Stimulated activated memory B cell treated with anti-CD40 and anti-IgM and Interleukin-4, amounts not matched to agents 10 μg/mL and 1 μg/mL and 100 μg/mL, for 72 hours (primary cell): ENCODE data around the gene SERGEF.

Experiments
- ATAC-seq: fragments of 150-1000 bp; cut with Tn5 transposase; 2 replicates; pipeline ENCODE4 v1.10.0; 2021
- H3K27ac Mint-ChIP-seq: one replicate; pipeline ENCODE4 v1.8.0; 2022; ENCODE audit warnings: mild to moderate bottlenecking, mixed read lengths
- H3K27me3 Mint-ChIP-seq: one replicate; pipeline ENCODE4 v1.8.0; 2022; ENCODE audit warnings: mixed read lengths
- H3K36me3 Mint-ChIP-seq: one replicate; pipeline ENCODE4 v1.8.0; 2022; ENCODE audit warnings: mixed read lengths
- H3K4me1 Mint-ChIP-seq: one replicate; pipeline ENCODE4 v1.8.0; 2022; ENCODE audit warnings: mixed read lengths
- H3K4me3 Mint-ChIP-seq: one replicate; pipeline ENCODE4 v1.8.0; 2022; ENCODE audit warnings: mild to moderate bottlenecking, moderate library complexity, mixed read lengths
- H3K9me3 Mint-ChIP-seq: one replicate; pipeline ENCODE4 v1.8.0; 2022; ENCODE audit warnings: mixed read lengths

SERGEF gene

GRCh38 chr11:17939542-17939941, 73.3 kb downstream of the SERGEF start:
- peaks cover 6% of the 10 kb centered on the region for H3K9me3 Mint-ChIP-seq
- no peaks in the 10 kb centered on the region for H3K27me3 Mint-ChIP-seq
- no peak overlapping the region for H3K27ac Mint-ChIP-seq
- no peak overlapping the region for H3K4me3 Mint-ChIP-seq
- no peak for ATAC-seq
- no peaks in the 10 kb centered on the region for H3K4me1 Mint-ChIP-seq
- H3K36me3 Mint-ChIP-seq: peaks cover 53% of the 10 kb centered on the region

GRCh38 chr11:17936790-17937189, 76.1 kb downstream of the SERGEF start:
- Mint-ChIP-seq H3K27ac (no peak overlapping the region), H3K27me3 (no peaks in the 10 kb centered on the region), H3K36me3 (peaks cover 52% of the 10 kb centered on the region), H3K9me3 (peaks cover 2% of the 10 kb centered on the region), H3K4me3 (no peak overlapping the region), H3K4me1 (no peaks in the 10 kb centered on the region)
- no peak for ATAC-seq

GRCh38 chr11:17934194-17934593, 78.7 kb downstream of the SERGEF start:
- H3K4me1 Mint-ChIP-seq: no peaks in the 10 kb centered on the region
- H3K9me3 Mint-ChIP-seq: peaks cover 2% of the 10 kb centered on the region
- ATAC-seq: no peak
- peaks cover 51% of the 10 kb centered on the region for H3K36me3 Mint-ChIP-seq
- no peak overlapping the region for H3K4me3 Mint-ChIP-seq
- H3K27me3 Mint-ChIP-seq: no peaks in the 10 kb centered on the region
- no peak overlapping the region for H3K27ac Mint-ChIP-seq

GRCh38 chr11:17933708-17934107, 79.1 kb downstream of the SERGEF start:
- Mint-ChIP-seq H3K9me3 (peaks cover 2% of the 10 kb centered on the region), H3K4me1 (no peaks in the 10 kb centered on the region), H3K27me3 (no peaks in the 10 kb centered on the region), H3K27ac (no peak overlapping the region), H3K4me3 (no peak overlapping the region), H3K36me3 (peaks cover 47% of the 10 kb centered on the region)
- ATAC-seq: no peak

GRCh38 chr11:17932472-17932871, 80.4 kb downstream of the SERGEF start:
- Mint-ChIP-seq H3K27ac (no peak overlapping the region), H3K36me3 (peaks cover 47% of the 10 kb centered on the region), H3K9me3 (peaks cover 2% of the 10 kb centered on the region), H3K27me3 (no peaks in the 10 kb centered on the region), H3K4me3 (no peak overlapping the region), H3K4me1 (no peaks in the 10 kb centered on the region)
- no peak for ATAC-seq

- no peak for ATAC-seq
- Mint-ChIP-seq H3K9me3 (peaks cover 2% of the 10 kb centered on the region), H3K36me3 (peaks cover 55% of the 10 kb centered on the region), H3K4me1 (no peaks in the 10 kb centered on the region), H3K27ac (no peak overlapping the region), H3K27me3 (no peaks in the 10 kb centered on the region), H3K4me3 (no peak overlapping the region)
These were observed 81.3 kb downstream of the SERGEF start for GRCh38 chr11:17931595-17931994.

- peaks cover 2% of the 10 kb centered on the region for H3K9me3 Mint-ChIP-seq
- no peaks in the 10 kb centered on the region for H3K27me3 Mint-ChIP-seq
- no peaks in the 10 kb centered on the region for H3K4me1 Mint-ChIP-seq
- ATAC-seq: no peak
- H3K27ac Mint-ChIP-seq: no peak overlapping the region
- H3K36me3 Mint-ChIP-seq: peaks cover 61% of the 10 kb centered on the region
- H3K4me3 Mint-ChIP-seq: no peak overlapping the region
These were observed 82.2 kb downstream of the SERGEF start for GRCh38 chr11:17930544-17931125.

- H3K27me3 Mint-ChIP-seq: no peaks in the 10 kb centered on the region
- no peaks in the 10 kb centered on the region for H3K4me1 Mint-ChIP-seq
- H3K36me3 Mint-ChIP-seq: peaks cover 56% of the 10 kb centered on the region
- ATAC-seq: no peak
- no peak overlapping the region for H3K4me3 Mint-ChIP-seq
- no peak overlapping the region for H3K27ac Mint-ChIP-seq
- H3K9me3 Mint-ChIP-seq: peaks cover 2% of the 10 kb centered on the region
These were observed 83.7 kb downstream of the SERGEF start for GRCh38 chr11:17929171-17929570.

GRCh38 chr11:17927681-17928343, 85.0 kb downstream of the SERGEF start:
- peaks cover 6% of the 10 kb centered on the region for H3K4me1 Mint-ChIP-seq
- no peak overlapping the region for H3K4me3 Mint-ChIP-seq
- H3K36me3 Mint-ChIP-seq: peaks cover 68% of the 10 kb centered on the region
- no peak for ATAC-seq
- H3K9me3 Mint-ChIP-seq: peaks cover 2% of the 10 kb centered on the region
- no peak overlapping the region for H3K27ac Mint-ChIP-seq
- no peaks in the 10 kb centered on the region for H3K27me3 Mint-ChIP-seq

GRCh38 chr11:17927041-17927440, 85.8 kb downstream of the SERGEF start:
- no peak overlapping the region for H3K27ac Mint-ChIP-seq
- H3K36me3 Mint-ChIP-seq: peaks cover 61% of the 10 kb centered on the region
- no peak for ATAC-seq
- no peaks in the 10 kb centered on the region for H3K27me3 Mint-ChIP-seq
- H3K9me3 Mint-ChIP-seq: no peaks in the 10 kb centered on the region
- H3K4me3 Mint-ChIP-seq: no peak overlapping the region
- H3K4me1 Mint-ChIP-seq: peaks cover 7% of the 10 kb centered on the region

GRCh38 chr11:17924713-17925112, 88.1 kb downstream of the SERGEF start:
- Mint-ChIP-seq H3K9me3 (no peaks in the 10 kb centered on the region), H3K27me3 (no peaks in the 10 kb centered on the region), H3K36me3 (peaks cover 65% of the 10 kb centered on the region), H3K4me1 (peaks cover 7% of the 10 kb centered on the region), H3K4me3 (no peak overlapping the region), H3K27ac (no peak overlapping the region)
- ATAC-seq: no peak

GRCh38 chr11:17923217-17923616, 89.6 kb downstream of the SERGEF start:
- no peak for ATAC-seq
- no peaks in the 10 kb centered on the region for H3K27me3 Mint-ChIP-seq
- H3K4me1 Mint-ChIP-seq: peaks cover 7% of the 10 kb centered on the region
- H3K27ac Mint-ChIP-seq: no peak overlapping the region
- H3K36me3 Mint-ChIP-seq: peaks cover 75% of the 10 kb centered on the region
- H3K4me3 Mint-ChIP-seq: no peak overlapping the region
- H3K9me3 Mint-ChIP-seq: no peaks in the 10 kb centered on the region

GRCh38 chr11:17922416-17922788, 90.4 kb downstream of the SERGEF start:
- Mint-ChIP-seq H3K27me3 (no peaks in the 10 kb centered on the region), H3K27ac (no peak overlapping the region), H3K9me3 (no peaks in the 10 kb centered on the region), H3K36me3 (peaks cover 74% of the 10 kb centered on the region), H3K4me1 (peaks cover 7% of the 10 kb centered on the region), H3K4me3 (no peak overlapping the region)
- no peak for ATAC-seq

- Mint-ChIP-seq H3K27me3 (no peaks in the 10 kb centered on the region), H3K4me1 (peaks cover 7% of the 10 kb centered on the region), H3K9me3 (no peaks in the 10 kb centered on the region), H3K27ac (no peak overlapping the region), H3K36me3 (peaks cover 70% of the 10 kb centered on the region), H3K4me3 (no peak overlapping the region)
- no peak for ATAC-seq
These were observed 91.0 kb downstream of the SERGEF start for GRCh38 chr11:17921659-17922415.

- Mint-ChIP-seq H3K27ac (no peak overlapping the region), H3K27me3 (no peaks in the 10 kb centered on the region), H3K4me1 (peaks cover 5% of the 10 kb centered on the region), H3K36me3 (peaks cover 63% of the 10 kb centered on the region), H3K9me3 (no peaks in the 10 kb centered on the region), H3K4me3 (no peak overlapping the region)
- no peak for ATAC-seq
These were observed 94.7 kb downstream of the SERGEF start for GRCh38 chr11:17918049-17918605.
